Erythroblast (primary cell): Measurements from ENCODE around the gene IL31RA.

Experiments
- GATA1 ChIP-seq: IDR thresholded peaks from 2 replicates; pipeline ENCODE4 v1.6.1; 2011; ENCODE audit warnings: low read depth, mild to moderate bottlenecking, control low read depth, low read length, moderate library complexity
- POLR2A ChIP-seq: IDR thresholded peaks from 2 replicates; pipeline ENCODE4 v1.6.1; 2011; ENCODE audit warnings: mild to moderate bottlenecking, low read length

GRCh38 chr5:55902696-55903095, 51.5 kb downstream of the IL31RA start:
- TF ChIP-seq POLR2A, result no peak
- no peak for TF ChIP-seq GATA1
